T-helper 1 cell treated with Interleukin-12 subunit alpha and Interleukin-12 subunit beta and Interleukin-4 antibody, amounts not matched to agents 30 μg/mL and 1 μg/mL, for 36 hours (primary cell): ENCODE results near the gene LRRC3C.
"Not testable (repeated sequence)": the region's sequence is repeated elsewhere in the genome, so short reads cannot be mapped to it uniquely, and the experiment has no call there.

ENCODE experiments used
- H3K27ac Mint-ChIP-seq: one replicate; pipeline ENCODE4 v1.8.0; 2021; ENCODE audit warnings: mild to moderate bottlenecking, mixed read lengths
- H3K27me3 Mint-ChIP-seq: one replicate; pipeline ENCODE4 v1.8.0; 2021; ENCODE audit warnings: low read depth, mixed read lengths
- H3K36me3 Mint-ChIP-seq: one replicate; pipeline ENCODE4 v1.8.0; 2021; ENCODE audit warnings: low read depth, mixed read lengths
- H3K4me1 Mint-ChIP-seq: one replicate; pipeline ENCODE4 v1.8.0; 2021; ENCODE audit warnings: low read depth, mixed read lengths
- H3K4me3 Mint-ChIP-seq: one replicate; pipeline ENCODE4 v1.8.0; 2021; ENCODE audit warnings: mild to moderate bottlenecking, moderate library complexity, mixed read lengths
- H3K9me3 Mint-ChIP-seq: one replicate; pipeline ENCODE4 v1.8.0; 2021; ENCODE audit warnings: mixed read lengths

Gene LRRC3C

DNA sequence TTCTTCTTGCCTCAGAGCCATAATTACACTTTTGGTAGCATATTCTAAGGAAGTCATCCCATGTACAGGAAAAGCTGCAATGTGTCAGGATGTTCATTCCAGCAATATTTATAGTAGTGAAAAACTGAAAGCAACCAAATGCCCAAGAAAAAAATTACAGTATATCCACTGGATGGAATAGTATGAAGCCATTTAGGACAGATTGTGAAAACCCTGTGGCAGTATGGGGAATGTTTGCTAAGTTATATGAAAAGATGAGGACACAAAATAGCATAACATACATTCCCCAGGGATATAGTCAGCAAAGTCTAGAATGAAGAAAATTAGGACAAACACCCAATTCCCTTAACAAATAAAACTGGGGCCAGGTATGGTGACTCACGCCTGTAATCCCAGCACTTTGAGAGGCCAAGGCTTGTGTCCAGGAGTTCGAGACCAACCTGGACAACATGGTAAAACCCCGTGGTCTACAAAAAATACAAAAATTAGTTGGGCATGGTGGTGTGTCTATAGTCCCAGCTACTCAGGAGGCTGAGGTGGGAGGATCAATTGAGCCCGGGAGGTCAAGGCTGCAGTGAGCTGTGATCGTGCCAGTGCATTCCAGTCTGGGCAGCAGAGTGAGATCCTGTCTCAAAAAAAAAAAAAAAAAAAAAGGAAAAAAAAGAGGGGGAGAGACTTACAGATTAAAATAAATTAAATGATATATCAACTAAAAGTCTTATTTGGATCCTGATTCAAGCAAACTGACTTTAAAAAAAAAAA lies 2.3 kb downstream of the LRRC3C start:
- no peak overlapping the region for H3K4me3 Mint-ChIP-seq
- H3K27me3 Mint-ChIP-seq: peaks cover 4% of the 10 kb centered on the region
- no peak overlapping the region for H3K27ac Mint-ChIP-seq
- H3K36me3 Mint-ChIP-seq: peaks cover 19% of the 10 kb centered on the region
- H3K4me1 Mint-ChIP-seq: peaks cover 30% of the 10 kb centered on the region
- no peaks in the 10 kb centered on the region for H3K9me3 Mint-ChIP-seq

DNA sequence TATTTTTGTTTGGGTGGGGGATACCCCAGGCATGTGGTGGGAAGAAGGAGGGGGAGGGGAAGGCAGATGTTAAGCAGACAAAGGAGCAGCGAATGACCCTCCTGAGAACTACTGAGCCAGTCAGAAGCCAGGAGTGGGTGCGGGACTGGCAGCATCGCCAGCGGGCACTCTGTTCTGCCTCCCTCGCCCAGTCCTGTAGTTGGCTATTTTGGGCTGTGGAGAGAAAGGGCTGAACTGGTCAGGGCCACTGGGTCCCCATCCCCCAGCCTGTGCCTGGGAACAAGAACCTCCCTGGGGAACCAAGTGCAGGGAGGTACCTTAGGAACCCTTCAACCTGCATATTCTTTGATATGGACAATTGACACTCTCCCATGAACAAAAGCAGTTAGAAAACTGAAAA lies 6.4 kb downstream of the LRRC3C start:
- H3K9me3 Mint-ChIP-seq: no peaks in the 10 kb centered on the region
- H3K27me3 Mint-ChIP-seq: peaks cover 4% of the 10 kb centered on the region
- peaks cover 1% of the 10 kb centered on the region for H3K36me3 Mint-ChIP-seq
- no peak overlapping the region for H3K27ac Mint-ChIP-seq
- no peak overlapping the region for H3K4me3 Mint-ChIP-seq
- peaks cover 10% of the 10 kb centered on the region for H3K4me1 Mint-ChIP-seq

DNA sequence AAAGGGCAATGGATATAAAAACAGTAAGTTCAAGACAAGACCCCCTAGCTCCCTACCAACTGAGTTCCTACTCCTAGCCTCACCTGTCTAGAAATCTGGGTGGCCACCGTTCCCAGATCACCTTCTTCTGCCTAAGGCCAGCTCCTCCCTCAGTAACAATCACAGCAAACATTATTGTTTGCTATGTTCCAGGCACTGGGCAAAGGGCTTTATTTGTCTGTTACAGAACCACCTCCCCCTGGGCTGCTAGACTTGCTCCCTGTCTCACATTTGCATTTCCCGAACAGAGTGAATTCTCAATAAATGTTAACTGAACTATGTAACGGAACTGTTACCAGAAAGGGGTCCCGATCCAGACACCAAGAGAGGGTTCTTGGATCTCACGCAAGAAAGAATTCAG lies 6.8 kb downstream of the LRRC3C start:
- H3K4me1 Mint-ChIP-seq: peaks cover 12% of the 10 kb centered on the region
- H3K27me3 Mint-ChIP-seq: peaks cover 4% of the 10 kb centered on the region
- H3K27ac Mint-ChIP-seq: no peak overlapping the region
- no peaks in the 10 kb centered on the region for H3K9me3 Mint-ChIP-seq
- peaks cover 1% of the 10 kb centered on the region for H3K36me3 Mint-ChIP-seq
- no peak overlapping the region for H3K4me3 Mint-ChIP-seq

DNA sequence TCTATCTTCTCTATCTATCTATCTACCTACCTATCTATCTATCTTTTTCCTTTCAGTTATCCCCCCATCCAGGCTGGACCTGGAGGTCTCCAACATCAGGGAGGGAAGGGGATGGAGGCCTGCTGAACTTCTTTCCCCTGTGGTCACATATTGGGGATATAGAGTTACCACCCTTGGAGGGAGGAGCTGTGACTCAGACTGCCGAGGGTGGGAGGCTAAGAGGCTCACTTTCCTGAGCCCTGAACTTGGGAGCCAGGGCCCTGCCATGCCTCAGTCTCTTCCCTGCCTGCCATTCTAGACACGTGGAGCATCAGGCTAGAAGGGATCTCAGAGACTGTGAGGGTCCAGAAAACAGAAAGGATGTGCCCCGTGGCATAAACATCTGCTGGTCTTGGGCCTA lies 8.4 kb downstream of the LRRC3C start:
- Mint-ChIP-seq H3K4me3 (no peak overlapping the region), H3K9me3 (no peaks in the 10 kb centered on the region), H3K27ac (no peak overlapping the region), H3K36me3 (peaks cover 1% of the 10 kb centered on the region), H3K27me3 (peaks cover 4% of the 10 kb centered on the region), H3K4me1 (peaks cover 21% of the 10 kb centered on the region)

DNA sequence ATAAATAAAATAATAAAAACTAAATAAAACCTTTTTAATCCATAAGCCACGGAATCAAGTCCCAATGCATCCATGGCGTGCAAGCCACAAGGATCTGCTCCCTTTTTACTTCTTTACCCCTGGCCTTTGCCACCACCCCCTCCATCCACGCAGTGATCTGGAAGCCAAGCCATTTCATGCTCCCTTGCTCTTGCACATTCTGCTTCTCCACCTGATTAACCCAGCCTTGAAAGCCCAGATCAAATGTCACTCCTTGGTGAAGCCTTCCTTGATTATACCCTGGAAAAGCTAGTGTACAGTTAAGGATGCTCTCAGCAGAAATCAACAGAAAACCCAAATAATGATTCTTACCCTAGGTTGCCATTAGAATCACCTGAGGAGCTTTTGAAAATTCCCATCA lies 9.9 kb downstream of the LRRC3C start:
- H3K27me3 Mint-ChIP-seq: peaks cover 4% of the 10 kb centered on the region
- peaks cover 1% of the 10 kb centered on the region for H3K36me3 Mint-ChIP-seq
- no peak overlapping the region for H3K4me3 Mint-ChIP-seq
- H3K27ac Mint-ChIP-seq: peak overlapping the region; percentile 74
- H3K9me3 Mint-ChIP-seq: no peaks in the 10 kb centered on the region
- peaks cover 26% of the 10 kb centered on the region for H3K4me1 Mint-ChIP-seq

DNA sequence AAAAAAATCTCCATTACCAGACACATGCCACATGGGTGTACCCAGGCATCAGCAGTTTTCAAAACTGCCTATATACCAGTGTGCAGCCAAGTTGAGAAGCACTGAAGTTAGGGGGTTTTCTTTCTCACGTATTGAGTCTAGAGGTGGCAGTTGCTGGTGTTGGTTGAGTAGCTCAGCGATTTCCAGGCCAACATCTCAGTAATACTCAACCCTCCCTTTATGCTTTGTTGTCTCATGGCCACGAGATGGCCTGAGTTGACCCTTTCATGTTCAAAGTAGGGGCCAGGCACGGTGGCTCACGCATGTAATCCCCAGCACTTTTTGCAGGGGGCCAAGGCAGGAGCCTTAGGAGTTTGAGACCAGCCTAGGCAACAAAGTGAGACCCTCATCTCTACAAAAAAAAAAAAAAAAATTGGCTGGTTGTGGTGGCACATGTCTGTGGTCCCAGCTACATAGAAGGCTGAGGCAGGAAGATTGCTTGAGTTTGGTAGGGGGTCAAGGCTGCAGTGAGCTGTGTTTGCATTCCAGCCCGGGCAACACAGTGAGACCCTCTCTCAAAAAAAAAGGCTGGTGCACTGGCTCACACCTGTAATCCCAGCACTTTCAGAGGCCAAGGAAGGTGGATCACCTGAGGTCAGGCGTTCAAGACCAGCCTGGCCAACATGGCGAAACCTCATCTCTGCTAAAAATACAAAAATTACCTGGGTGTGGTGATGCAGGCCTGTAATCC lies 10.8 kb downstream of the LRRC3C start:
- Mint-ChIP-seq H3K9me3 (no peaks in the 10 kb centered on the region), H3K36me3 (no peaks in the 10 kb centered on the region), H3K27ac (no peak overlapping the region), H3K4me1 (peaks cover 25% of the 10 kb centered on the region), H3K4me3 (no peak overlapping the region), H3K27me3 (peaks cover 4% of the 10 kb centered on the region)

GRCh38 chr17:39939106-39939505 lies 11.6 kb downstream of the LRRC3C start:
- Mint-ChIP-seq H3K4me1 (peaks cover 25% of the 10 kb centered on the region), H3K9me3 (no peaks in the 10 kb centered on the region), H3K27me3 (peaks cover 3% of the 10 kb centered on the region), H3K4me3 (peak overlapping the region; percentile 57), H3K27ac (peak overlapping the region; percentile 98), H3K36me3 (no peaks in the 10 kb centered on the region)

DNA sequence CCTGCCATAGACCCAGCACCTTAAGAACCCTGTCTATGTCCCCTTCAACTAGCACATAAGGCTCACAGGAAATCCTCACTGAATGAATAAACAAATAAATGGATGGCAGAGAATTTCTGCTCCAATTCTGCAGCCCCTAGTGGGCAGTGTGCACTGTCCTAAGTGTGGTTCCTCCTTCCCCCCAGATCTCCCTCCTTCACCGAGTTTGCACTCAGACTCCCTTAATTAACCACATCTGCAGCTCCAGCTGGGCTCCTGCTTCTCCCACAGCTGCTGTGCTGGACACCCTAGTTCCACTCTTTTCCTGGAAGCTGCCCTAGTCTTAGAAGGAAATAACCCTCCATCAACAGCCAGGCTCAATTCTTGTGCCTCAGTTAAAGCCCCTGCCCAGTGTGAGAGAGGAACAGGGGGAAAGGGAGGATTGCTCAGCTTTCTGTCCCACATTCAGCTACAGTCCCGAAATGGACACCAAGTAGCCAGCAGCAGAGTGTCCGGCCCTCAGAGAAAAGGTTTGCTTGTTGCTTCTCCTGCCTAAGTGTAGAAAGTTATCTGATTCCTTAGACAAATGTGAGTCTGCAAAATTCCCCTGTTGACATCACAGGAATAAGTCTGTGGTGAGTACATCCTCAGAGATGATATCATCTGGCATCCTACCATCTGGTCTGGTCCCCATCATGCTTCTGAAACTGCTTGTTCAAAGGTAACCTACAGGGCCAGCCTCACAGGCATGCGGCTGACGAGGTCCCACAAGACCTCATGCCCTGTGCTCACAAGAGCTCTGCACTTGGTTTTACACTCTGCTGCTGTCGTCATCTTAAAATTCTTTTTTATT lies 12.3 kb downstream of the LRRC3C start:
- H3K9me3 Mint-ChIP-seq: no peaks in the 10 kb centered on the region
- no peaks in the 10 kb centered on the region for H3K27me3 Mint-ChIP-seq
- peaks cover 25% of the 10 kb centered on the region for H3K4me1 Mint-ChIP-seq
- peak overlapping the region; percentile 98 for H3K27ac Mint-ChIP-seq
- H3K4me3 Mint-ChIP-seq: peak overlapping the region; percentile 57
- no peaks in the 10 kb centered on the region for H3K36me3 Mint-ChIP-seq

DNA sequence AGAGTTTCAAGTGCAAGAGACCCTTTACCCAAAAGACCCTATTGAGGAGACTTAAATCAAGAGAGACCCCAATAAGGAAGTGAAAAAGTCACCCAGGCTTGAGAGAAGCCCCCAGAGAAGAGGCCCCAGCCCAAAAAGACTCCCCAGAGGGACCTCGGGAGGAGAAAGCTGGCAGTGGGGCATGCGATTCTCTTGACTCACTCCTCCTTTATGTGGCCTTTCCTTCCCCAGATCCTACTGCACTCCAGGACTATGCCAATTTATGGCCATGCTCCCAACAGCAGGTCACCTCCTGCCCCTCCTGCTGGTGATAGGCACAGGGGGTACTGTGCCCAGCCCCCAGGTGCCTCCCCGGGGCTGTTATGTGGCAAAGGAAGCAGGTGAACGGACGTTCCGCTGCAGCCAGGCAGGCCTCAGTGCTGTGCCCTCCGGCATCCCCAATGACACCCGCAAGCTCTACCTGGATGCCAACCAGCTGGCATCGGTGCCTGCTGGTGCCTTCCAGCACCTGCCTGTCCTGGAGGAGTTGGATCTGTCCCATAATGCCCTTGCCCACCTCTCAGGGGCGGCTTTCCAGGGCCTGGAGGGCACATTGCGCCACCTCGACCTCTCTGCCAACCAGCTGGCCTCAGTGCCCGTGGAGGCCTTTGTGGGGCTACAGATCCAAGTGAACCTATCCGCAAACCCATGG lies 16.3 kb downstream of the LRRC3C start:
- no peak overlapping the region for H3K4me3 Mint-ChIP-seq
- no peaks in the 10 kb centered on the region for H3K27me3 Mint-ChIP-seq
- H3K9me3 Mint-ChIP-seq: no peaks in the 10 kb centered on the region
- no peaks in the 10 kb centered on the region for H3K36me3 Mint-ChIP-seq
- peaks cover 33% of the 10 kb centered on the region for H3K4me1 Mint-ChIP-seq
- no peak overlapping the region for H3K27ac Mint-ChIP-seq

GRCh38 chr17:39944393-39944711 lies 16.8 kb downstream of the LRRC3C start:
- Mint-ChIP-seq H3K36me3 (no peaks in the 10 kb centered on the region), H3K9me3 (no peaks in the 10 kb centered on the region), H3K27me3 (no peaks in the 10 kb centered on the region), H3K4me3 (no peak overlapping the region), H3K27ac (no peak overlapping the region), H3K4me1 (peaks cover 31% of the 10 kb centered on the region)

DNA sequence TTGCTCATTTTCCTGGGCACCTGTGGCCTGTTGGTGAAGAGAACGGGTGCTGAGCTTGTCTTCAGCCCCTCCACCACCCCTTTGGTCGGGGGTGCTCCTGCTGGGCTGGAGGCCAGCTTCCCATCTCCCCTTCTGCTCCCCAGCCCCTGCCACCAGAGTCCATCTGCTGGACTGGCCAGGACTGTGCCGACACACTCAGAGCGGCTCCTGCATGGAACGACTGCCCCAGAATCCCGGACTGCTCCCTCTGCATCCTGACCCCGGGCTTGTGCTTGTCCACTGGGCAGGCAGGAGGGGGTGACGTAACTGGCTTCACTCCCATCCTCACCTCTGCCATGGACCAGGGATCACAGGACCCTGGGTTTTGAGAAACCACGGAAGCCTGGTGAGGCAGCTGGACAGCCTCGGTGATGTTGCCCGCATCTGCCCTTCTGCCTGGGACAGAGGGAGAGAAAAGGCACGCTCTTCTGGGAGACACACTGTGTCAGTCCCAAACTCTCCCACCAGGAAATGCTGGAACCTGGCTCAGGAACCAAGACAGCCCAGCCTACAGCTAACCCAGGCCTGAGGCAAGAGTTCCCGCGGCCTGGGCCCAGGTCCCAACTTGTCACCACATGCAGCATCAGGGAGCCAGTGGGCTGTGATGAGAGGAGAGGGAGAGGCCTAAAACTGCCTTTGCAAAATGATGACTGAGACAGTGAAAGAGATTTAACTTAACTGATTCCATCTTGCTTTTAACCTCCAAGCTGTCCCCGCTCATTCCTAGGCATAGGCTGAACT lies 19.2 kb downstream of the LRRC3C start:
- no peaks in the 10 kb centered on the region for H3K9me3 Mint-ChIP-seq
- H3K36me3 Mint-ChIP-seq: no peaks in the 10 kb centered on the region
- H3K27ac Mint-ChIP-seq: no peak overlapping the region
- peaks cover 15% of the 10 kb centered on the region for H3K4me1 Mint-ChIP-seq
- H3K27me3 Mint-ChIP-seq: no peaks in the 10 kb centered on the region
- H3K4me3 Mint-ChIP-seq: no peak overlapping the region

GRCh38 chr17:39948489-39948828 lies 20.9 kb downstream of the LRRC3C start:
- Mint-ChIP-seq H3K27ac (peak overlapping the region; percentile 65), H3K4me1 (peaks cover 24% of the 10 kb centered on the region)
- H3K9me3 Mint-ChIP-seq, H3K27me3 Mint-ChIP-seq, H3K4me3 Mint-ChIP-seq, H3K36me3 Mint-ChIP-seq: not testable (repeated sequence)

DNA sequence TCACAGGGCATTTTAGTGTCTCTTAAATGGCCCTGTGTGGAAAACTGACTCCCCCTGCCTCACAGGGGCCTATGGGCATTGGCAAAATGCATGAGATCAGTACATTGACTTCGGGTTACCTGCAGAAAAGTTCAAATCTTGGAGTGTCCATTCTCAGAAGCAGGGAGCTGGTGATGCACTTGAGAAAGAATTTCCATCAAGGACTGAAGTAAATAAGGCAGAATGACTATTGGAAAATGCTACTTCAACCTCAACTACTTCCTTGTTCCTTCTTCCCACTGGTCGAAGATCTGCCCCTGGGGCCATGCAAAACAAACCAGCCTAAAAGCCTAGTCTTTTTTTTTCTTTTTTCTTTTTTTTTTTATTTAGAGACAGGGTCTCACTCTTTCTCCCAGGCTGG lies 21.5 kb downstream of the LRRC3C start:
- H3K4me3 Mint-ChIP-seq: no peak overlapping the region
- H3K27me3 Mint-ChIP-seq: no peaks in the 10 kb centered on the region
- peaks cover 27% of the 10 kb centered on the region for H3K4me1 Mint-ChIP-seq
- no peaks in the 10 kb centered on the region for H3K9me3 Mint-ChIP-seq
- H3K36me3 Mint-ChIP-seq: no peaks in the 10 kb centered on the region
- peak overlapping the region; percentile 65 for H3K27ac Mint-ChIP-seq

DNA sequence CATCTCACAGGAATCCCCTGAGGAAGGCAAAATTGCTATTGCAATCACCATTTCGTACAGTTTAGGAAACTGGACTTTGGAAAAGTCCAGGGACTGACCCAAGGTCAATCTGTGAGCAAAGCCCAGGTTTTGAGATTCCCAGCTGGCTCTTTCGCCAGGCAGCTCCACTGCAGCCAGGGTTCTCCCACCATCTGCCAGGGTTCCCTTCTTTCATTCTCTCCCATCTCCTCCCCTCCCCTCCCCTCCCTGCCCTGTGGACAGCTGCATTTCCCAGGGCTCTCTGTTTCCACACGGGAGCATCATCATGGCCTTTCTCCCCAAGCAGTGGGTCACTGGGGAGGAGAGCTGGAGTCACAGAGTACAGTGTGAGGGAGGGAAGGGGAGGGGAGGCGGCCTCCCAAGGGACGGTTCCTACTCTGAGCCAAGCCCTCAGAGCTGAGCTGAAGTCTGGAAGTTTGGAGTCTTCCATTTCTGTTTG lies 23.4 kb downstream of the LRRC3C start:
- Mint-ChIP-seq H3K9me3 (no peaks in the 10 kb centered on the region), H3K27me3 (peaks cover 4% of the 10 kb centered on the region), H3K4me3 (no peak overlapping the region), H3K27ac (no peak overlapping the region), H3K36me3 (no peaks in the 10 kb centered on the region), H3K4me1 (peaks cover 32% of the 10 kb centered on the region)
